Measurements from ENCODE around the gene FHOD3.

GRCh38 chr18:36714476-36714875 is 417.0 kb downstream of the FHOD3 start:
- no peak for TF ChIP-seq CTCF (IDR thresholded peaks at IDR 0.05; ENCODE audit: low read length)
- TF ChIP-seq EZH2 (optimal IDR thresholded peaks at IDR 0.05; ENCODE audit: low read depth, low read length) = no peak
- TF ChIP-seq EZH2phosphoT487 (IDR thresholded peaks at IDR 0.05; ENCODE audit: low read length) = no peak

Measured in MM.1S (cell line).